Activated naive CD4-positive, alpha-beta T cell treated with anti-CD3 and anti-CD28 coated beads, Interleukin-2, amount 50 U/mL, for 72 hours (primary cell): Measurements from ENCODE around the gene RIMS4. TPM values are rescaled to one million over a fixed set of nuclear protein-coding genes. Genes with fewer than 3 reads are reported as not detected.
A peak's percentile ranks its signal among the peaks of the same experiment; 100 is the strongest.

Source experiments
- ATAC-seq, 2 donors: fragments of 150-1000 bp; cut with Tn5 transposase; 2 replicates each; pipeline ENCODE4 v1.10.0; 2021; ENCODE audit warnings: mild to moderate bottlenecking in 2 of 2, moderate library complexity in 2 of 2
- DNase-seq, 2 donors: peaks; one replicate each; pipeline ENCODE4 v3.0.0; 2021 to 2022; ENCODE audit warnings: low spot score in 2 of 2
- H3K27ac Mint-ChIP-seq, 2 donors: one replicate each; pipeline ENCODE4 v1.8.0; 2022; ENCODE audit warnings: mild to moderate bottlenecking in 2 of 2, mixed read lengths in 2 of 2
- H3K36me3 Mint-ChIP-seq, 2 donors: one replicate each; pipeline ENCODE4 v1.8.0; 2022; ENCODE audit warnings: mixed read lengths in 2 of 2
- H3K9me3 Mint-ChIP-seq, 2 donors: one replicate each; pipeline ENCODE4 v1.8.0; 2022; ENCODE audit warnings: mixed read lengths in 2 of 2
- total RNA-seq, 2 donors: library from RNA; stranded (reverse); gene quantifications; one replicate each; pipeline ENCODE4 v1.2.3, GENCODE V29; 2022

Gene RIMS4
- total RNA-seq, 2 donors from 2014 or later: 0.18 TPM; not detected in 1

- H3K27ac Mint-ChIP-seq: no peak overlapping the region
- DNase-seq (no peak), ATAC-seq (no peak)
- H3K36me3 Mint-ChIP-seq: no peaks in the 10 kb centered on the region
- no peaks in the 10 kb centered on the region for H3K9me3 Mint-ChIP-seq
Measured at GRCh38 chr20:44709797-44710196, 100.5 kb downstream of the RIMS4 start.

GRCh38 chr20:44709380-44709779 lies 101.0 kb downstream of the RIMS4 start:
- H3K9me3 Mint-ChIP-seq: no peaks in the 10 kb centered on the region
- no peaks in the 10 kb centered on the region for H3K36me3 Mint-ChIP-seq

GRCh38 chr20:44707018-44707579 lies 103.2 kb downstream of the RIMS4 start:
- Mint-ChIP-seq H3K27ac (no peak overlapping the region), H3K9me3 (no peaks in the 10 kb centered on the region), H3K36me3 (no peaks in the 10 kb centered on the region)
- DNase-seq (no peak), ATAC-seq (no peak)

More at GRCh38 chr20:44709380-44709779, 101.0 kb downstream of the RIMS4 start:
- H3K27ac Mint-ChIP-seq: no peak overlapping the region
- ATAC-seq (no peak), DNase-seq (no peak)

- no peak for DNase-seq
- no peaks in the 10 kb centered on the region for H3K36me3 Mint-ChIP-seq
- H3K9me3 Mint-ChIP-seq: no peaks in the 10 kb centered on the region
- no peak for ATAC-seq
- H3K27ac Mint-ChIP-seq: no peak overlapping the region
Measured at GRCh38 chr20:44706301-44707017, 103.9 kb downstream of the RIMS4 start.

- Mint-ChIP-seq H3K9me3 (no peaks in the 10 kb centered on the region), H3K27ac (no peak overlapping the region), H3K36me3 (no peaks in the 10 kb centered on the region)
- no peak for ATAC-seq
- DNase-seq: no peak
Measured at GRCh38 chr20:44705364-44706094, 104.8 kb downstream of the RIMS4 start.

- peak in 1 of 2 donors; percentile 35 for ATAC-seq
- no peak for DNase-seq
- no peaks in the 10 kb centered on the region for H3K36me3 Mint-ChIP-seq
- H3K9me3 Mint-ChIP-seq: no peaks in the 10 kb centered on the region
- no peak overlapping the region for H3K27ac Mint-ChIP-seq
Measured at GRCh38 chr20:44704551-44704971, 105.8 kb downstream of the RIMS4 start.

- Mint-ChIP-seq H3K36me3 (no peaks in the 10 kb centered on the region), H3K27ac (peak overlapping the region; percentile 41 to 79), H3K9me3 (no peaks in the 10 kb centered on the region)
- no peak for DNase-seq
- peak in 1 of 2 donors; percentile 9 for ATAC-seq
Measured at GRCh38 chr20:44703956-44704488, 106.3 kb downstream of the RIMS4 start.

- DNase-seq: no peak
- peak in 1 of 2 donors; percentile 39 for ATAC-seq
- no peaks in the 10 kb centered on the region for H3K36me3 Mint-ChIP-seq
- no peaks in the 10 kb centered on the region for H3K9me3 Mint-ChIP-seq
- H3K27ac Mint-ChIP-seq: peak overlapping the region in 1 of 2 donors; percentile 41
Measured at GRCh38 chr20:44703183-44703925, 107.0 kb downstream of the RIMS4 start.

- peak in 1 of 2 donors; percentile 61 for ATAC-seq
- DNase-seq: no peak
- Mint-ChIP-seq H3K9me3 (no peaks in the 10 kb centered on the region), H3K36me3 (no peaks in the 10 kb centered on the region), H3K27ac (no peak overlapping the region)
Measured at GRCh38 chr20:44702776-44703175, 107.6 kb downstream of the RIMS4 start.

GRCh38 chr20:44701858-44702256 lies 108.5 kb downstream of the RIMS4 start:
- no peaks in the 10 kb centered on the region for H3K36me3 Mint-ChIP-seq
- H3K9me3 Mint-ChIP-seq: no peaks in the 10 kb centered on the region
- DNase-seq (no peak), ATAC-seq (no peak)
- no peak overlapping the region for H3K27ac Mint-ChIP-seq

Other genes starting within 250 kb of the RIMS4 start
- gene PKIG, start 228.0 kb downstream of the RIMS4 start, total RNA-seq: 10 to 100 TPM in 1 of 2 donors, 1 to 10 TPM in 1; 2.0 to 10.5 TPM
- gene ADA, start 158.8 kb downstream of the RIMS4 start, total RNA-seq: 10 to 100 TPM; 33.4 to 54.9 TPM
- not detected for gene CCN5, start 95.2 kb downstream of the RIMS4 start, total RNA-seq
- gene KCNK15, start 64.7 kb downstream of the RIMS4 start, total RNA-seq: under 1 TPM; 0.09 to 0.37 TPM
- gene YWHAB, start 75.2 kb upstream of the RIMS4 start, total RNA-seq: 100 to 1,000 TPM; 185 to 222 TPM
- gene PABPC1L, start 99.5 kb upstream of the RIMS4 start, total RNA-seq: 10 to 100 TPM; 63.6 to 96.7 TPM
- 10 to 100 TPM; 39.4 to 50.8 TPM for gene TOMM34, start 149.9 kb upstream of the RIMS4 start, total RNA-seq
- 100 to 1,000 TPM; 149 to 205 TPM for gene STK4, start 156.0 kb upstream of the RIMS4 start, total RNA-seq